NCI-H2107 treated with DMSO at 0.1 percent for 48 hours (cell line): ENCODE measurements around the gene ESRRG.

Source experiments
- DNase-seq: peaks from one replicate; lab custom pipeline; 2025; ENCODE audit not compliant: unreplicated experiment; lab: John Stamatoyannopoulos, UW

The ESRRG gene

DNA sequence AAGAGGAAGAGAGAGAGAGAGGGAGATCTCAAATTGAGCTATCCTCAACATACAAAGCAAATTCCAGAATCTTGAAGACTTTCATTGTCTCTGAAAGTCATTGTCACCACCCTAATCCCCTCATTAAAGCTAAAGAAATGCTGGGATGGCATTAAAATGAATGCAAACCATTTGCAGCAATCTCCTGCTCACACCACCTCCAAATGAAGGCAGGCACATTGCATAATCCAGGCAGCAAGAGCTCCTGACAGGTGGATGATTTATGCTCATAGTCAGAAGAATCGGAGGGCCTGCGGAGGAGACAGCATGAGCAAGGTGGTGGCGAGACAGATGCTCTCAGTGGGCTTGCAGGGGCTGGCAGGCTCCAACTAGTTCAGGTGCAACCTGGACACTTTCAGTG, 90.2 kb downstream of the ESRRG start:
- DNase-seq: no peak

DNA sequence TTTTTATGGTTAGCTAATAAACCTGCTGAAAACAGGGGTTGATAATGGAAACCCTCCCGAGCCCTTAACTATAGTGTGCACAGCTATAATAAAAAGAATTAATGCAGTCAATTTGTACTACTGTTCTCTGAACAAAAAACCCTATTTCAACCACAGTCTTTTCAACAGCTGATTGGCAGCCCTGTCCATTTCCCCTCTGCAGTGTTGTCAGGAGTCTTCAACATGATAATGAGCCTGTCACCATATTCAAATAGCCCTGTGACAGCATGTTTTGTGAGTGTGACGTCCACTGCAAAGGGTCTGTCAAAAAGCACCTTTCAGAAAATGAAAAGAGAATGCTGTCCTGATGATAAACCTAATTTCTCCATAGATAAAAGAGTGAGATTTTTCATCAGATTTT, 92.7 kb downstream of the ESRRG start:
- DNase-seq: no peak

DNA sequence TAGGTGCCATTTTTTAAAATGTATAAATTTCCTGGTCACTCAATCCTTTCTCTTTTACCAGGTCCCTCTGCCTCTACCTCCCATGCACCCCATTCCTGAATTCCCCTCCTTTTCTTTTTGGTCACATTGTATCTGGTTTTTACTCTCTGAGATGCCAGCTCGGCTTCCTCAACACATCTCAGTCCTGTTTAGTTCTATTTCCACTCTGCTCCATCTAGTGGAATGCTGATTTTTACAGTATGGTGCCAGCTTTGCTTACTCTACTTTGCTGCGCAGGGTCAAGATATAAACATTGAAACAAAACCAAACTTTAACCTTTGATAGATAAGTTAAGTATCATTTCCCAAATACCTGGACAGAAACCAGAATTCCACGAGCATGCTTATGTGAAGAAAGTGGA, 96.0 kb downstream of the ESRRG start:
- DNase-seq: no peak

- DNase-seq: no peak
These were observed 96.7 kb downstream of the ESRRG start for GRCh38 chr1:216626394-216627067.

DNA sequence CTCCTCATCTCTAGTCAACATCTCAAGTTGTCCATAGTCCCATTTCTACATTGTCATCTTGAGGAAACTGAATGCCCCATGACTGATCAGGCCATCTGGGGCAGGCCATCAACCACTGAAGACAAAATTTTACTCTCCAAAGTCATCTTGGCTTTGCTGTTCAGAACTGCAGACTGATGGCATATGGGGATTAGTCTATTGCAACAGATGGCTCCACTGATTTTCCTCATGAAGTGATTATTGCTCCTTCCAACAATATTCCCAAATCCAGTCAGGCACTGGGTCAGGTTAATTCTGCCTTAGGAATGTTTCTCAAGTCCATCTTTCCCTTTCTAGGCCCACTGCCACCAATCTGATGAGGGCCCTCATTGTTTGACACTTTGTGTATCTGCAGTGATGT, 101.7 kb downstream of the ESRRG start:
- no peak for DNase-seq

- DNase-seq: peak; percentile 84
These were observed 106.0 kb downstream of the ESRRG start for GRCh38 chr1:216617081-216617875.

- DNase-seq: peak; percentile 83
These were observed 106.8 kb downstream of the ESRRG start for GRCh38 chr1:216616425-216616824.

DNA sequence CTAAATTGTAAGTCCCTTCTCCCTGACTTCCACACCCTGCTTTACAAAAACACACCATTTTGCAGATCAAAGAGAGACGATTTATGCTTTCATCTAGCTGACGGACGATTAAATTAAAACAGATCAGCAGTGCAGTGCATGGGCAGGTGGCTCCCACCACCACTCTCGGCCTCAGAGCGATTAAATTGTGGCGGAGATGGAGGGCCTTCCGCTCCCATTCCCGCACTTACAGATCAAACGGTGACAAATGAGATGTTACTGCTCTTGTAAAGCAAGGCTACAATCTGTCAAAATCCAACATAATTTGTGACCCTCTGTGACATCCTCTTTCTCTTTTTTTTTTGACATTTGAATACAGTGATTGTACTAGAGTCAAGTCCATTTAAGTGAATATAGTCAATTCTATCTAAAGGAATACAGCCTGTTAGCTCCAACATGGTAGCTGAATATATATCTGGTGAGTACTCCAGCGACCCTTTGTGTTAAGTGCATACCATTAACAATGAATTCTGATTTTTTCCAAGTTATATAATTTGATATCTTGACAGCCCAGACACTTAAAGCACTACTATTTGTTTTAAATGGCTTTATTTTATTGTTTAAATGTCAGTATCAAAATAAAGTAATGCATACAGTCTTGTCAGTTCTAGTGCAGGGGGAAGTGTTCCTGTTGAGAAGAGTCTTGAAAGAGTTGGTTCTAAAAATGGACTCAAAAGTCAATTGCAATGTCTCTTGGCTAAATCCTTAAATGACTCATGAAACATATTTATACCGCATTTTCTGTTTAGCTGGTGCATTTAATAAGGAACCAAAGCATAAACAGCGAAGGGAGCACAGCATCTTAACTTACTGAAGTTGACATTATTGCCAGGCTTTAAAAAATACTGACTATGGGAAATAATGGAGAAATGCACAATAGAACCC, 109.0 kb downstream of the ESRRG start:
- DNase-seq: no peak

- no peak for DNase-seq
These were observed 110.9 kb downstream of the ESRRG start for GRCh38 chr1:216612291-216612690.

DNA sequence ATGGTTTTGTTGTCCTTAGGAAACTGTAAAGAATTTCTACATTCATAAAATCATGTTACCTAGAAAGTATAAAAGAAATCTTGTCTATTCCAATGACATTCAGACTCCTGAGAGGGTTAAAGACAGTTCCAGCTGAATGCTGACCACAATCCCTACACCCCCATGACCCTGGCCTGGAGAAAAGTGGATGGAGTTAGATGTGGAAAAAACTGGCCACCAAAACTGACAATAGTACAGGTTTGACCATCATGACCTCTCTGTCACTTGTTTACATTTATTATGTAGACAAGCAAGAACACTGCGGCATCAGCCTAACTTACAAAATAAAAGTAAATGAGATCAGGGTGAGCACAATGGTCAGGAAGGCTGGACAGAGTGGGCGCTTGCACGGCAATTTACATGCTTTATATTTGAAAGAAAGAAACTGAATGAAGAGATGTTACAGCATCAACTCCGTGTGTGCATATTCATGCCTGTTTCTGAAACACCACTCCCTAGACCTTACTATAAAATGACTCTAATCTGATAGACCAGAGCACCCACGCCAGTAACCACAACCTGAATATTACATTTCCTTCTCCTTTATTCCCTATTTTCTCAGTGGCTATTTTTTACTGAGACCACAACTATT, 116.0 kb downstream of the ESRRG start:
- no peak for DNase-seq

DNA sequence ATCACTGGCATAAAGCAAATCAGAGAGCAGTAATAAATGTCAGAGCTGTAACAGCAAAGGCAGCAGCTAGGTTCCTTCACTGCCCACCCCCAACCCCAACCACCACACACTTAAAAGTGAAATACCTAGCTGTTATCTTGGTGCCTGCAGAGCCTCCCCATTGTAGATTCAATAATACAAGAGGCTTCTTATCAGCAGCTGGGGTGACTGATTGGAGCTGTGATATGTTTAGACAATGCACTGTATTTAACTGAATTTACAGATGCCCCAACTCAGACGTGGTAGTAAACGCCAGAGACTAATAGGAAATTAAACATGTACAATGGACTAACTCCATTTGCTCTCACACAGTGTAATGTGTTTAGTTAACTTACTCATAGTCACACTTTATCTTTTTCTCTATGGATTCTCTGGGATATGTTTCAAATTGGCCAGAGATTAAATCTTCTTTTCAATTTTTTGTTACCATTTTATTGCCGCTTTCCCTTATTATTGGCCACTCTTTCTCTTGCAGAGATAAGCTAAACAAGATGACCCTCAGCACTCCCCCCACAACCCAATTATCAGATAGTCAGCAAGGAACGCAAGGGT, 117.1 kb downstream of the ESRRG start:
- no peak for DNase-seq

GRCh38 chr1:216604771-216605170, 118.5 kb downstream of the ESRRG start:
- no peak for DNase-seq

DNA sequence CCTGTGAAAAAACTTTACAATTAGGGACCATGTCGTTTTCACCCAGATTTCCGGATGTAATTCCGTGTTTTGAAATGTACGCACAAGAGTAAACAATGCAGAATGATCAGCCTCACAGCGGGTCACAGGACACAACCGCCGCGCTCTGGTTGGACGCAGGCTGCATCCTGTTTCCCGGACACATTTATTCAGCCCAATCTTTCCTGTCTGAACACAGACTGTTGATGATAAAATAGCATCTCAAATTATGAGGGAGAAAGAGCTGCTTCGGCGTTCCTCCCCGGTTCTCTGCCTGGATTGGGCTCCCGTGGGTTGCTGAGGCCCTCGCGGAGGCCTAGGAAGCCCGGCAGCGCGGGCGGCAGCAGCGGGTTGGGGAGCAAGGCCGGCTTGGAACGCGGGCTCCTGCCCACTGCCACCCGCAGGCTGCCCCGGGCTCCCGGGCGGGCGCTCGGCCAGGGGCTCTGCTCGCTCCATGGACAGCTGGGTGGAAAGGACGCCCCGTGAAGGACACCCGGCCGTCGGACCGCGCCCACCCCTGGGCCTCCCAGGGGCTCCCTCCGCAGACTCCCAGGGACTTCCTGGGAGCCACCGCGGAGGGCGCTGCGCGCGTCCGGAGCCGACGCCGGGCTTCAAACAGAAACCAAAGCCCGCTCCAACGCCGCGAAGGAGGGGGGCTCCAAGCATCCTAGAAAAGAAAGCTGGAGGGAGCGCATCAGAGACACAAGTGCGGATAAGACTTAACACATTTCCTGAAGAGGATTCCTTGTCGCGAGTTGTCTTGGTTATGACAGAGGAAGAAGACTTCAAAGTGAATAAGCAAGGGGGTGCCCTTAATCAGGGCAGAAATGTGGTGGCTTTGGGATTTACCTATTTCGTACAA, 122.3 kb downstream of the ESRRG start:
- peak; percentile 68 for DNase-seq

- DNase-seq: no peak
These were observed 123.4 kb downstream of the ESRRG start for GRCh38 chr1:216599851-216600250.

GRCh38 chr1:216598448-216598847, 124.8 kb downstream of the ESRRG start:
- no peak for DNase-seq

- no peak for DNase-seq
These were observed 126.9 kb downstream of the ESRRG start for GRCh38 chr1:216596281-216596862.

GRCh38 chr1:216587715-216588114, 135.5 kb downstream of the ESRRG start:
- no peak for DNase-seq

DNA sequence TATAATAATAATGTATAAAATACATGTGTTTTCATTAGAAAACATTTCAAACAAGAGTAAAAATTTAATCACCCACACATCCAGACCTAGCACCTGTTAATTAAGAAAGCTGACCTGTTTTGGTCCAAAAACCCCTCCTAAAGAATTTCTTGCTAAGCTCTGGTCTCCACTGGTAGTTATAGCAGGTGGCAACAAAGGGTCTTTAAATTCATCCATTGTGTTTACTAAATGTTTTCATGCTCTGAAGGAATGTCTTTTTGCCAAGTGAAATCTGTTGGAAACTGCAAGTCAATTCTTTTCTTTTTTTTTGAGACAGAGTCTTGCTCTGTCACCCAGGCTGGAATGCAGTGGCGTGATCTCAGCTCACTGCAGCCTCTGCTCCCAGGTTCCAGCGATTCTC, 141.1 kb downstream of the ESRRG start:
- DNase-seq: no peak

GRCh38 chr1:216580538-216581057, 142.6 kb downstream of the ESRRG start:
- no peak for DNase-seq
